Measurements from ENCODE around the gene FAM184A. TPM values are rescaled to one million over a fixed set of nuclear protein-coding genes. Genes with fewer than 3 reads are reported as not detected.
"Not testable (repeated sequence)": the region's sequence is repeated elsewhere in the genome, so short reads cannot be mapped to it uniquely, and the experiment has no call there.

The FAM184A gene
- total RNA-seq, 2 donors from 2014 or later, result 0.43 to 2.1 TPM

DNA sequence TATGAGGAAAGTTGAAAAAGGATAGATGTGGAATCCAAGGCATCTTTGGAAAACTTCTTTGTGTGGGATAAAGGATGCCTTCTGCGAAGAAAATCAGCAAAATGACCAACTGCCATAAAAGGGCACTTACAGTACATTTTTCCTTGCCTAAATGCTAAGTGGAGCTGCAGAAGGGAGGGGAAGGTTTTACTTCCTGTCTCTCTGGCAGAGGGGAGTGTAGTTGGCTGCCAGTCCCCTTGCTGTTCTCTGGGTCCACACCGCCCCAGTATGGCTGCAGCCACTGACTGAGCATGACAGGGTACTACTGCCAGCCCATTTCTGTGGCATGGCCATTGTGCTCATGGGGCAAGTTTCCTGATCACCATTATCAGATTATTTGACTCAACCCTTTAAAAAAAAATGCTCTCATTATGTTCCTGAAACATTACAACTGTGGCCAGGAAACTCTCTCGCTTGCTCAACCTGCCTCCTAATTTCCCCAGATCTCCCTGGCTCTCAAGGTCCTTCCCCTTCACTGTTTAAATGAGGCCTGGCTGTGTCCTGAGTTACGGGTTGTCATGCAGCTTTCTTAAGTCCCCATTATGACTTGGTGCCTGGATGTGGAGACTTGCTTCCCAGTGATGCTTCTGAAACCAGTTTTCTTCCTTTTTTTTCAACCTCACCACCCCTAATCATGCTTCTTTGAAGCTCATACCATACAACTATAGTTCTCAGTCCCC is 34.5 kb upstream of the FAM184A start:
- ATAC-seq, result no peak
- Mint-ChIP-seq H3K4me3 (no peak overlapping the region), H3K9me3 (no peaks in the 10 kb centered on the region), H3K27ac (no peak overlapping the region), H3K36me3 (no peaks in the 10 kb centered on the region), H3K4me1 (ENCODE audit: low read depth in 2 of 2) (no peaks in the 10 kb centered on the region), H3K27me3 (peaks cover 18% of the 10 kb centered on the region in 2 donors)
- DNase-seq (ENCODE audit: low spot score), result no peak

DNA sequence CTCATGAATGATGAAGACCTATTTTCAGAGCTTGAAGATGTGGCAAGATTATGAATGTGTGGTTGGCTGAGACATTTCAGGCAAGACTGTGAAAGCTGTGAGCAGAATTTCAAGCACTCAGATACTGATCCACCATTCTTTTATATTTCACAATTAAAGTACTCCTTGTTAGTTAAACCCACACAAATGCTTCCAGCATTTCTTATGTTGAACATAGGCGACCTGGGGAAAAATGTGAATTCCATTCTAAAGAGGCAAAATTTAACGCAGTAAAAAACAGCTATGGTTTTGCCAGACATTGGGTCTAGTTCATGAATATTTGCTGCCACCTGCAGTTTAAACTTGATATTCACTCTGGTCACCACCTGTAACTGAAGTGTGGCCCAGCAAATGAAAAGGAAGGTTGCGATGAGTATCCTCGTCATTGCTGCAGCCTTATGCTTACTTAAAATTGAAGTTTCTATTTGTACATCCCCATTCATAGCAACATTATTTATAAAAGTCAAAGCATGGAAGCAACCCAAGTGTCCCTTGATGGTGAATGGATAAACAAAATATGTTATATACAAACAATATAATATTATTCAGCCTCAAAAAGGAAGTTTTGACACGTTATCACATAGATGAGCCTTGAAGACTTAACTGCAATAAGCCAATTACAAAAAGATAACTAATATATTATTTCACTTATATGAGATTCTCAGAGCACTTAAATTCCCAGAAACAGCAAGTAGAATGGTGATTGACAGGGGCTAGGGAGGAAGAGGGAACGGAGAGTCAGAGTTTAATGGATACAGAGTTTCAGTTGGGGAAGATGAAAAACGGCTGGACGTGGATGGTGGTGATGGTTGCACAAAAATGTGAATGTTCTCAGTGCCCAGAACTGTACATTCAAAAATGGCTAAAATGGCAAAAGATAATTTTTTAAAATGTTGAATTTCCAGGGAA is 32.4 kb upstream of the FAM184A start:
- no peak for DNase-seq (ENCODE audit: low spot score)
- H3K4me3 Mint-ChIP-seq, result no peak overlapping the region
- H3K27ac Mint-ChIP-seq, result no peak overlapping the region

GRCh38 chr6:119109654-119110325 is 31.3 kb upstream of the FAM184A start:
- no peak overlapping the region for H3K4me3 Mint-ChIP-seq
- DNase-seq (ENCODE audit: low spot score) (no peak), ATAC-seq (no peak)
- H3K27ac Mint-ChIP-seq, result no peak overlapping the region
- no peaks in the 10 kb centered on the region for H3K36me3 Mint-ChIP-seq
- no peaks in the 10 kb centered on the region for H3K9me3 Mint-ChIP-seq
- H3K27me3 Mint-ChIP-seq, result peaks cover 12 to 18% of the 10 kb centered on the region in 2 donors
- no peaks in the 10 kb centered on the region for H3K4me1 Mint-ChIP-seq (ENCODE audit: low read depth in 2 of 2)

More for the DNA sequence above, 32.4 kb upstream of the FAM184A start:
- Mint-ChIP-seq H3K9me3 (no peaks in the 10 kb centered on the region), H3K27me3 (peaks cover 11 to 18% of the 10 kb centered on the region in 2 donors), H3K36me3 (no peaks in the 10 kb centered on the region), H3K4me1 (ENCODE audit: low read depth in 2 of 2) (no peaks in the 10 kb centered on the region)
- no peak for ATAC-seq

DNA sequence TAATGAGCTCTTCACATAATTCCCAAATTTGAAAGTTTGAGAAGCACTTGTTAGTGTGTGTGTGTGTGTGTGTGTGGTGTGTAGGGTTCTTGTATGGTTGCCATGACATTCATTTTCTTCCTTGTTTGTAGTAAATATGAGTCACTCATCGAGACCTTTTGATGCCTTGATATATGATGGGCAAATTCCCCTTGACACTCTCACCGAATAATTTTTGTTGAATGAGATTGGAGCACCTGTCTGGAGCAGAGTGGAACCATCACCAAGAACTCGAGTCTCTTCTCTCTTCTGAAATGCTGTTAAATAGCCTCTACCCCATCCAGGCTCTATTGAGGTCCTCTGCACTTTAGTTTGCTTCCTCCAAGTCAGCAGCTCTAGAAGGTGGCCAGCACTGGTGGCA is 29.6 kb upstream of the FAM184A start:
- DNase-seq (ENCODE audit: low spot score) (no peak), ATAC-seq (no peak)
- no peaks in the 10 kb centered on the region for H3K36me3 Mint-ChIP-seq
- H3K4me3 Mint-ChIP-seq, result no peak overlapping the region
- no peak overlapping the region for H3K27ac Mint-ChIP-seq
- H3K27me3 Mint-ChIP-seq, result peaks cover 13 to 14% of the 10 kb centered on the region in 2 donors
- H3K9me3 Mint-ChIP-seq, result no peaks in the 10 kb centered on the region
- H3K4me1 Mint-ChIP-seq (ENCODE audit: low read depth in 2 of 2), result no peaks in the 10 kb centered on the region

GRCh38 chr6:119105282-119105681 is 26.8 kb upstream of the FAM184A start:
- Mint-ChIP-seq H3K27me3 (peaks cover 13 to 14% of the 10 kb centered on the region in 2 donors), H3K36me3 (no peaks in the 10 kb centered on the region), H3K27ac (no peak overlapping the region), H3K4me1 (ENCODE audit: low read depth in 2 of 2) (no peaks in the 10 kb centered on the region), H3K4me3 (no peak overlapping the region), H3K9me3 (no peaks in the 10 kb centered on the region)
- ATAC-seq (no peak), DNase-seq (ENCODE audit: low spot score) (no peak)

DNA sequence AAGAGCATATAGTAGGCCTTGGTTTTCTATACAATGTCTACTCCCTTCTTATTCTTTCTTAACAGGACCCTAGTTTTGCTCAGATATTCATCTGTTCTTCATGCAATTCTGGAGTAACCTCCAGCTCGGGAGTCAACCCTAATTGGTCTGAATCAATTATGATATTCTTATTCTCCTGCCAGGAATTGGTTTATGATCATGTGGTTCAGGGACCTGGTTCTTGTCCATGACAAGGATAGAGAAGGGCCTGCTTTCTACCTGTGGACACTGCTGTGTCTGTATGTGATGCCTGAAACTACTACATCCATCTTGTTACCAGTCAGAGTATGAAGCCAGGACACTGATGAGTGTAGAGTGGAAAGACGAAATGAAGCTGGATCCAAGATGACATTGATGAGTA is 24.4 kb upstream of the FAM184A start:
- H3K27ac Mint-ChIP-seq, result no peak overlapping the region
- DNase-seq (ENCODE audit: low spot score) (no peak), ATAC-seq (no peak)
- no peaks in the 10 kb centered on the region for H3K36me3 Mint-ChIP-seq
- no peaks in the 10 kb centered on the region for H3K4me1 Mint-ChIP-seq (ENCODE audit: low read depth in 2 of 2)
- H3K9me3 Mint-ChIP-seq, result no peaks in the 10 kb centered on the region
- no peak overlapping the region for H3K4me3 Mint-ChIP-seq
- H3K27me3 Mint-ChIP-seq, result peaks cover 0 to 4% of the 10 kb centered on the region in 2 donors

DNA sequence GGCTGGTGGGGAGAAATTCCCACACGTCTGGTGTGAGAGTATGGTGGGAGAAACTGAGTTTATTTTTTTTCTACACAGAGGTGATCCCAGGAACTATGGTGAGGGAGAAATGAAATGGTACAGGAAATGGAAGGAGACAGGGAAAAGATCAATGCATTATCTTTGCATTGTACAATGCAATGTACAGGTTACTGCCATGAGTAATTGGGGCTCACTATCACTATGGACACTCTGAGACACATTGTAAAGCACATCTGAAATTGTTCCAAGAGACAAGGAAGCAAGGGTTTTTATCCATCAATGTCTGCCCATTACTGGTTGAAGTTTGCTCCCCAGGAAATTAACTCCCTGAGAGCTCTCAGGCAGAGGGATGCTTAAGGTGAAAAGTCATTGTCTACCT is 21.7 kb upstream of the FAM184A start:
- Mint-ChIP-seq H3K9me3 (no peaks in the 10 kb centered on the region), H3K4me3 (no peak overlapping the region), H3K4me1 (ENCODE audit: low read depth in 2 of 2) (peaks cover 0 to 6% of the 10 kb centered on the region in 2 donors), H3K36me3 (no peaks in the 10 kb centered on the region), H3K27ac (no peak overlapping the region), H3K27me3 (peaks cover 0 to 4% of the 10 kb centered on the region in 2 donors)
- ATAC-seq (no peak), DNase-seq (ENCODE audit: low spot score) (no peak)

DNA sequence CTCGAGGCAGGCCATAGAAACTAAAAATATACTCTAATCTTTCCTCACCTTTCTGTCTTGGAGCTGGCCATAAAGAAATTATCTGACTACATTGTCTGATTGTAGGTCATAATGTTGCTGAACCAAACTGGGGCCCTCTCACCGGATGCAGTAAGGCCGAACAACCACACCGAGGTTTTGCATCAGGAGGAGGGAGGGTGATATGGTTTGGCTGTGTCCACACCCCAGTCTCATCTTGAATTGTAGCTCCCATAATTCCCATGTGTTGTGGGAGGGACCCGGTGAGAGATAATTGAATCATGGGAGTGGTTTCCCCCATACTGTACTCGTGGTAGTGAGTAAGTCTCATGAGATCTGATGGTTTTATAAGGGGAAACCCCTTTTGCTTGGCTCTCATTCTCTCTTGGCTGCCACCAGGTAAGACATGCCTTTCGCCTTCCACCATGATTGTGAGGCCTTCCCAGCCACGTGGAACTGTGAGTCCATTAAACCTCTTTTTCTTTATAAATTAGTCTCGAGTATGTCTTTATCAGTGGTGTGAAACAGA is 19.4 kb upstream of the FAM184A start:
- H3K9me3 Mint-ChIP-seq; H3K27ac Mint-ChIP-seq; H3K27me3 Mint-ChIP-seq; ATAC-seq; DNase-seq (ENCODE audit: low spot score); H3K4me1 Mint-ChIP-seq (ENCODE audit: low read depth in 2 of 2); H3K36me3 Mint-ChIP-seq; H3K4me3 Mint-ChIP-seq: not testable (repeated sequence)

DNA sequence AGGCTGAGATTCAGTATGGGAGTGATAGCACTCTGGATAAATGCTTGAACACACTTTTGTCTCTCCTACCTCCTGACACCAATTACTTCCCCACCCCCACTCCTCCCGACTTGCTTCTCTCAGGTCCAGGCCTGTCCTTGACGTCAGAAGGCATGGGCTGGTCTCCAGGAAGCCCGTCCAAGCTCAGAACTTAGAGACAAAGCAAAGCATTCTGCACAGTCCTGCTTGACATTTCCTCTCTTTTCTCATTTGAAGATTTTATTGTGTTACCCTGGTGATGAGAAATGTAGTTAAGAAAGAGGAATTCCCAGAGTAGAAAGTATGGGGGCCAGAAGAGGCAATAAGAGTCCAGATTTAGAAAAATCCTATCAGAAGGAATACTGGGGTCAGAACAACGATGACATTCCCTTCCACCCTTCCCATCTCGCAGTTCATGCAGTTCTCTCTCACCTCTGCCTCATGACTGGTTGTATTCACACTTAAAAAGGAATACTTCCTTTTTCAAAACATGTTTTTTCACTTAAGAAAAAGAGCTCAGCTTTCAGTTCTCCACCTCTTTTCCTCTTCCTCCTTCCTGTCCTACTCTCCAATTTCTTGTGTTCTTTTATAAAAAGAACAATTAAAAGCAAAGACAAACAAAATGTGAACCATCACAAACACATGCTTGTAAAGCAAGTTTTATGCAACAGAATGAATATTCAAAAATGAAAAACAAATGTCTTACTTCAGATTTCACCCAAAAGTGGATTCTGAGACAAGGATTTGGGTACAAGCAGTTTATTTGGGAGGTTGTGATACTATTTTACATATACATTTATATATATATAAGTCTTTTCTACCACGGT is 18.5 kb upstream of the FAM184A start:
- H3K27ac Mint-ChIP-seq, result no peak overlapping the region
- H3K36me3 Mint-ChIP-seq, result no peaks in the 10 kb centered on the region

DNA sequence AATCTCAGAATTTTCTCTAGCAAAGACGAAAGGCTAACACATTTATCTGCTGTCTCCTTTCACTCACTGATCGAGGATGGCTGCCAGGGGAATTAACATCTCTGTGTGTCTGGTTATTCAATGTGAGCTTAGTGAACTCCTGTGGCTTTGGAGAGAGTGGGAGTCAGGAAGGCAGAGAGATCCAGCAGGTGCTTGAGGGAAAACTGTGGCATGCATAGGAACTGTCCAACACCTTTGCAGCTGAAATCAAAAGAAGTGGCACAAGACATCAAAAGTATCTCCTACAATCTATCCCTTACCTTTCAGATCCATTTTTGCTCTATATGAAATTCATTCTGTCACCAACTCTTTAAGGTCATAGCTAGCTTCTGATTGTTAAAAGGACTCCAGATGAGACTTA is 11.8 kb upstream of the FAM184A start:
- no peak overlapping the region for H3K4me3 Mint-ChIP-seq
- no peaks in the 10 kb centered on the region for H3K9me3 Mint-ChIP-seq
- no peak for ATAC-seq
- no peaks in the 10 kb centered on the region for H3K4me1 Mint-ChIP-seq (ENCODE audit: low read depth in 2 of 2)
- no peak overlapping the region for H3K27ac Mint-ChIP-seq
- DNase-seq (ENCODE audit: low spot score), result no peak
- H3K27me3 Mint-ChIP-seq, result peaks cover 23 to 24% of the 10 kb centered on the region in 2 donors
- no peaks in the 10 kb centered on the region for H3K36me3 Mint-ChIP-seq

More for the DNA sequence above, 18.5 kb upstream of the FAM184A start:
- peaks cover 0 to 6% of the 10 kb centered on the region in 2 donors for H3K27me3 Mint-ChIP-seq
- peaks cover 0 to 6% of the 10 kb centered on the region in 2 donors for H3K4me1 Mint-ChIP-seq (ENCODE audit: low read depth in 2 of 2)
- H3K9me3 Mint-ChIP-seq, result no peaks in the 10 kb centered on the region
- DNase-seq (ENCODE audit: low spot score) (no peak), ATAC-seq (no peak)
- no peak overlapping the region for H3K4me3 Mint-ChIP-seq

DNA sequence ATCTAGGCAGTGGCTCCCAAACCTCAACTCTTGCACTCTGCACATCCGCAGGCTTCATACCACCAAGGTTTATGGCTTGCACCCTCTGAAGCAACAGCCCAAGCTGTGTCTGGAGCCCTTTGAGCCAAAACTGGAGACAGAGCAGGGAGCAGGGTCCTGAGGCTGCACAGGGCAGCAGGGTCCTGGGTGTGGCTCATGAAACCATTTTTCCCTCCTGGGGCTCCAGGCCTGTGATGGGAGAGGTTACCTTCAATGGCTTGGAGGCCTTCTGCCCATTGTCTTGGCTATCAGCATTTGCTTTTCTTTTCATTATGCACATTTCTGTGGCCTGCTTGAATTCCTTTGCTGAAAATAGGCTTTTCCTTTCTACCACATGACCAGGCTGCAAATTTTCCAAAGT is 6.3 kb upstream of the FAM184A start:
- peak in 1 of 2 donors; percentile 43 for ATAC-seq
- H3K4me3 Mint-ChIP-seq, result no peak overlapping the region
- H3K9me3 Mint-ChIP-seq, result no peaks in the 10 kb centered on the region
- DNase-seq (ENCODE audit: low spot score), result no peak
- peaks cover 7% of the 10 kb centered on the region for H3K36me3 Mint-ChIP-seq
- H3K27ac Mint-ChIP-seq, result no peak overlapping the region
- peaks cover 15 to 22% of the 10 kb centered on the region in 2 donors for H3K27me3 Mint-ChIP-seq
- H3K4me1 Mint-ChIP-seq (ENCODE audit: low read depth in 2 of 2), result no peaks in the 10 kb centered on the region

DNA sequence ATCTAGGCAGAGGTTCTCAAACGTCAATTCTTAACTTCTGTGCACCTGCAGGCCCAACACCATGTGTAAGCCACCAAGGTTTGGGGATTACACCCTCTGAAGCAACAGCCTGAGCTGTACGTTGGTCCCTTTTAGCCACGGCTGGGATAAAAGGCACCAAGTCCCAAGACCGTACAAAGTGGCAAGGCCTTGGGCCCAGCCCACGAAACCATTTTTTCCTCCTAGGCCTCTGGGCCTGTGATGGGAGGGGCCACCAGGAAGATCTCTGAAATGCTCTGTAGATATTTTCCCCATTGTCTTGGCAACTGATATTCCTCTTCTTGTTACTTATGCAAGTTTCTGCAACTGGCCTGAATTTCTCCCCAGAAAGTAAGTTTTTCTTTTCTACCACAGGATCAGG is 4.5 kb upstream of the FAM184A start:
- H3K9me3 Mint-ChIP-seq, result no peaks in the 10 kb centered on the region
- H3K27ac Mint-ChIP-seq, result no peak overlapping the region
- no peak overlapping the region for H3K4me3 Mint-ChIP-seq
- no peak for ATAC-seq
- H3K4me1 Mint-ChIP-seq (ENCODE audit: low read depth in 2 of 2), result peaks cover 5 to 6% of the 10 kb centered on the region in 2 donors
- H3K36me3 Mint-ChIP-seq, result peaks cover 7% of the 10 kb centered on the region
- no peak for DNase-seq (ENCODE audit: low spot score)
- peaks cover 14 to 18% of the 10 kb centered on the region in 2 donors for H3K27me3 Mint-ChIP-seq

All from natural killer cell treated with Interleukin-12 subunit alpha and Interleukin-12 subunit beta and Interleukin-15 and Interleukin-18, amount 100 ng/mL, for 72 hours (primary cell).